Measurements from ENCODE around the gene SLC4A7. TPM values are rescaled to one million over a fixed set of nuclear protein-coding genes. Genes with fewer than 3 reads are reported as not detected.
A peak's percentile ranks its signal among the peaks of the same experiment; 100 is the strongest.
"Not testable (repeated sequence)": the region's sequence is repeated elsewhere in the genome, so short reads cannot be mapped to it uniquely, and the experiment has no call there.

Gene SLC4A7
- total RNA-seq, 1 donor = 281 TPM

DNA sequence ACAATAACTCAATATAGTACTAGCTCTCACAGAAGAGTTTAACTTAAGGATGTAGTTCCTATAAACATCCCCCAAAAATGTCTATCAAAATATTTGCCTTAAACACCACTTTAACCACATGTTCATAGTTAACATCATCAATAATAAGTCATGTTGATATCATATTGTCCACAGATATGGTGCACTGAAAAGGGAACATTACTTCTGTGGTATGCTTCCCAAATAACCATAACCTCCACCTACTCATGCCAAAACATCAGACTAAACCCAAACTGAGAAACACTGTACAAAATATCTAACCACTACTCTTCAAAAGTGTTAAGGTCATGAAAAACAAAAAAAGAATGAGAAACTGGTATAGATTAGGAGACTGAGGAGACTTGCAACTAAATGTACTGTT lies 32.9 kb downstream of the SLC4A7 start:
- peaks cover 79% of the 10 kb centered on the region for H3K79me2 ChIP-seq (ENCODE audit: insufficient read depth, low read length)
- peaks cover 15% of the 10 kb centered on the region for H3K4me1 ChIP-seq (ENCODE audit: insufficient read depth, low read length)
- H3K27me3 ChIP-seq (ENCODE audit: insufficient read depth, low read length) = no peaks in the 10 kb centered on the region
- H4K20me1 ChIP-seq (ENCODE audit: insufficient read depth, low read length) = peaks cover 13% of the 10 kb centered on the region
- no peak overlapping the region for H3K4me3 ChIP-seq (ENCODE audit: insufficient read depth, low read length)
- no peak for DNase-seq (ENCODE audit: insufficient read length, low spot score, missing footprints)
- no peak overlapping the region for H3K27ac ChIP-seq (ENCODE audit: low read depth, low read length)
- H2AFZ ChIP-seq (ENCODE audit: low read length) = no peak overlapping the region
- H3K4me2 ChIP-seq (ENCODE audit: insufficient read depth, low read length) = no peak overlapping the region
- no peaks in the 10 kb centered on the region for H3K9me3 ChIP-seq (ENCODE audit: low read depth, low read length)
- peaks cover 34% of the 10 kb centered on the region for H3K36me3 ChIP-seq (ENCODE audit: insufficient read depth, low read length)
- TF ChIP-seq, protein P1, sequence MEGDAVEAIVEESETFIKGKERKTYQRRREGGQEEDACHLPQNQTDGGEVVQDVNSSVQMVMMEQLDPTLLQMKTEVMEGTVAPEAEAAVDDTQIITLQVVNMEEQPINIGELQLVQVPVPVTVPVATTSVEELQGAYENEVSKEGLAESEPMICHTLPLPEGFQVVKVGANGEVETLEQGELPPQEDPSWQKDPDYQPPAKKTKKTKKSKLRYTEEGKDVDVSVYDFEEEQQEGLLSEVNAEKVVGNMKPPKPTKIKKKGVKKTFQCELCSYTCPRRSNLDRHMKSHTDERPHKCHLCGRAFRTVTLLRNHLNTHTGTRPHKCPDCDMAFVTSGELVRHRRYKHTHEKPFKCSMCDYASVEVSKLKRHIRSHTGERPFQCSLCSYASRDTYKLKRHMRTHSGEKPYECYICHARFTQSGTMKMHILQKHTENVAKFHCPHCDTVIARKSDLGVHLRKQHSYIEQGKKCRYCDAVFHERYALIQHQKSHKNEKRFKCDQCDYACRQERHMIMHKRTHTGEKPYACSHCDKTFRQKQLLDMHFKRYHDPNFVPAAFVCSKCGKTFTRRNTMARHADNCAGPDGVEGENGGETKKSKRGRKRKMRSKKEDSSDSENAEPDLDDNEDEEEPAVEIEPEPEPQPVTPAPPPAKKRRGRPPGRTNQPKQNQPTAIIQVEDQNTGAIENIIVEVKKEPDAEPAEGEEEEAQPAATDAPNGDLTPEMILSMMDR (IDR thresholded peaks at IDR 0.05; ENCODE audit: extremely low read depth, low read depth, low read length) = no peak

DNA sequence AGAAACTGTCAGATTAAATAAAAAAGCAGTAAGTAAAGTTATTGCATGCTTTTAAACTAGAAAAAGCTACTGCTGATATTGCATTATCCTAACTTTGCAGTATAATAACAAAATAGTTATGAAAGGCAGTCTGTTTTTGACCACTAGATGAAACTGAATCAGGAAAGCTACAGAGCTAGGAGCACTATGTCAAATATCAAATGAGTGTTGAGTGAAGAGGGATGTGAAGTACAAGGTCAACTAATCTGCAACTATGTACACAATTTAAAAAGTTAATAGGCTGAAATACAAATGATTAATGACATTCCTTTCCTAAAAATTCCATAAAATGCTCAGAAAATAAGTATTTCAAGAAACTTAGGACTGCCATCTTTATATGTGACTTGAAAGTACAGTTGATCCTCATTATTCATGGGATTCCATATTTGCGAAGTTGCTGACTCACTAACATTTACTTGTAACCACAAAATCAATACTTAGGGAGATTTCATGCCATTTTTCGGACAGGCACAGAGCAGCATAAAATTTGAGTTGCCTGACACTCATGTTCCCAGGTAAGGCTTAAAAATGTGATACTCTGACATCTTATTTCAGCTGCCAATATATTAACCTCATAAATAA lies 34.5 kb downstream of the SLC4A7 start:
- no peak for DNase-seq (ENCODE audit: insufficient read length, low spot score, missing footprints)
- no peaks in the 10 kb centered on the region for H3K9me3 ChIP-seq (ENCODE audit: low read depth, low read length)
- H3K4me3 ChIP-seq (ENCODE audit: insufficient read depth, low read length) = no peak overlapping the region
- no peak overlapping the region for H3K27ac ChIP-seq (ENCODE audit: low read depth, low read length)
- H3K36me3 ChIP-seq (ENCODE audit: insufficient read depth, low read length) = peaks cover 46% of the 10 kb centered on the region
- H2AFZ ChIP-seq (ENCODE audit: low read length) = no peak overlapping the region
- H3K4me2 ChIP-seq (ENCODE audit: insufficient read depth, low read length) = no peak overlapping the region
- peaks cover 7% of the 10 kb centered on the region for H4K20me1 ChIP-seq (ENCODE audit: insufficient read depth, low read length)
- H3K79me2 ChIP-seq (ENCODE audit: insufficient read depth, low read length) = peaks cover 71% of the 10 kb centered on the region
- no peaks in the 10 kb centered on the region for H3K27me3 ChIP-seq (ENCODE audit: insufficient read depth, low read length)
- TF ChIP-seq, protein P1 (IDR thresholded peaks at IDR 0.05; ENCODE audit: extremely low read depth, low read depth, low read length) = no peak
- peaks cover 15% of the 10 kb centered on the region for H3K4me1 ChIP-seq (ENCODE audit: insufficient read depth, low read length)

DNA sequence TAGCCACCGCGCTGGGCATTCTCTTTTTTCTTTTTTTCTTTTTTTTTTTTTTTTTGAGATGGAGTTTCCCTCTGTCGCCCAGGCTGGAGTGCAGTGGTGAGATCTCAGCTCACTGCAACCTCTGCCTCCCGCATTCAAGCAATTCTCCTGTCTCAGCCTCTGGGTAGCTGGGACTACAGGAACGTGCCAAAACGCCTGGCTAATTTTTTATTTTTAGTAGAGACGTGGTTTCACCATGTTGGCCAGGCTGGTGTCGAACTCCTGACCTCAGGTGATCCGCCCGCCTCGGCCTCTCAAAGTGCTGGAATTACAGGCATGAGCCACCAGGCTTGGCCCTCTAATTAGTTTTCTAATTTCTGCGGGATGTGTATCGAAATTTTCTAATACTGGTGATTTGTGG lies 41.2 kb downstream of the SLC4A7 start:
- H3K4me1 ChIP-seq (ENCODE audit: insufficient read depth, low read length); H3K9me3 ChIP-seq (ENCODE audit: low read depth, low read length); H4K20me1 ChIP-seq (ENCODE audit: insufficient read depth, low read length); H3K4me2 ChIP-seq (ENCODE audit: insufficient read depth, low read length); H3K27ac ChIP-seq (ENCODE audit: low read depth, low read length); DNase-seq (ENCODE audit: insufficient read length, low spot score, missing footprints); H2AFZ ChIP-seq (ENCODE audit: low read length); H3K27me3 ChIP-seq (ENCODE audit: insufficient read depth, low read length); H3K4me3 ChIP-seq (ENCODE audit: insufficient read depth, low read length): not testable (repeated sequence)
- peaks cover 52% of the 10 kb centered on the region for H3K79me2 ChIP-seq (ENCODE audit: insufficient read depth, low read length)
- H3K36me3 ChIP-seq (ENCODE audit: insufficient read depth, low read length) = peaks cover 77% of the 10 kb centered on the region

DNA sequence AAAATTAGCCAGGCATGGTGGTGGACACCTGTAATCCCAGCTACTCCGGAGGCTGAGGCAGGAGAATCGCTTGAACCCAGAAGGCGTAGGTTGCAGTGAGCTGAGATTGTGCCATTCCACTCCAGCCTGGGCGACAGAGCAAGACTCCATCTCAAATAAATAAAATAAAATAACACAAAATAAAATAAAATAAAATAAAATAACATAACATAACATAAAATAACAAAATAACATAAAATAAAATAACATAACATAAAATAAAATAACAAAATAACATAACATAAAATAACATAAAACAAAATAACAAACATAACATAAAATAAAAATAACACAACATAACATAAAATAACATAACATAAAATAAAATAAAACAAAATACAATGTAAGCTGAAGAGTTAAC lies 45.8 kb downstream of the SLC4A7 start:
- not testable (repeated sequence) for H3K4me1 ChIP-seq (ENCODE audit: insufficient read depth, low read length); H4K20me1 ChIP-seq (ENCODE audit: insufficient read depth, low read length); H3K4me3 ChIP-seq (ENCODE audit: insufficient read depth, low read length); H3K27me3 ChIP-seq (ENCODE audit: insufficient read depth, low read length); H3K9me3 ChIP-seq (ENCODE audit: low read depth, low read length); H3K27ac ChIP-seq (ENCODE audit: low read depth, low read length); DNase-seq (ENCODE audit: insufficient read length, low spot score, missing footprints); H2AFZ ChIP-seq (ENCODE audit: low read length); H3K4me2 ChIP-seq (ENCODE audit: insufficient read depth, low read length)
- H3K79me2 ChIP-seq (ENCODE audit: insufficient read depth, low read length) = peaks cover 32% of the 10 kb centered on the region
- peaks cover 76% of the 10 kb centered on the region for H3K36me3 ChIP-seq (ENCODE audit: insufficient read depth, low read length)

DNA sequence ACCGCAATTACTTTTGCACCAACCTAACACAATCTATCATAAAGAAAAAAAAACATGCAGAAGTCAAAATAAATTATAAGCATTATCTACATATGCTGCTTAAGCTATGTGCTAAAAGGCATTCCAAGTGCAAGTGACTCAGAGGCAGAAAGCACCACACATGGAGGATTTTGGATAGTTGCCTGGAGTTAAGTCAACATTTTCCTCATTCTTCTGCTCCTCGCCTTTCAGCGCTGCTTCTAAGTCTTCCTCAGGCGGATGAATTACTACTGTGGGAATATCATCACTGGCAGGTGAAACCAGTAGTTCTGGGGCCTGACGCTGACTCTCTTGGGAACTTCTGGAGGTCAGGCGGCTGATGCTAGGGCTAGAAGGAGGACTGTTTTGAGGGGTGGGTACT lies 53.1 kb downstream of the SLC4A7 start:
- Histone ChIP-seq H3K4me3 (ENCODE audit: insufficient read depth, low read length) (no peak overlapping the region), H3K9me3 (ENCODE audit: low read depth, low read length) (no peaks in the 10 kb centered on the region), H3K27ac (ENCODE audit: low read depth, low read length) (peak overlapping the region; percentile 75), H4K20me1 (ENCODE audit: insufficient read depth, low read length) (peaks cover 14% of the 10 kb centered on the region), H2AFZ (ENCODE audit: low read length) (no peak overlapping the region), H3K27me3 (ENCODE audit: insufficient read depth, low read length) (no peaks in the 10 kb centered on the region), H3K79me2 (ENCODE audit: insufficient read depth, low read length) (peaks cover 26% of the 10 kb centered on the region), H3K4me1 (ENCODE audit: insufficient read depth, low read length) (peaks cover 20% of the 10 kb centered on the region), H3K36me3 (ENCODE audit: insufficient read depth, low read length) (peaks cover 75% of the 10 kb centered on the region), H3K4me2 (ENCODE audit: insufficient read depth, low read length) (peak overlapping the region; percentile 36)
- peak; percentile 71 for DNase-seq (ENCODE audit: insufficient read length, low spot score, missing footprints)
- TF ChIP-seq, protein P1 (IDR thresholded peaks at IDR 0.05; ENCODE audit: extremely low read depth, low read depth, low read length) = no peak
